ENCODE measurements around the gene FNDC10. TPM values are rescaled to one million over a fixed set of nuclear protein-coding genes. Genes with fewer than 3 reads are reported as not detected.

The FNDC10 gene
- total RNA-seq, 1 donor from 2014 or later, result 7.4 TPM

- DNase-seq (no peak), ATAC-seq (no peak)
- H3K9me3 ChIP-seq, result no peaks in the 10 kb centered on the region
- H3K27ac ChIP-seq, result no peak overlapping the region
- no peak overlapping the region for H3K4me3 ChIP-seq
- no peak for TF ChIP-seq CTCF (IDR thresholded peaks at IDR 0.05)
- peaks cover 17% of the 10 kb centered on the region for H3K36me3 ChIP-seq
- H3K4me1 ChIP-seq, result no peaks in the 10 kb centered on the region
- intact Hi-C loops (cut with DNase I), result no loop called here
- no peaks in the 10 kb centered on the region for H3K27me3 ChIP-seq
Measured at GRCh38 chr1:1556505-1556904, 43.4 kb downstream of the FNDC10 start.

GRCh38 chr1:1554926-1555915 is 44.7 kb downstream of the FNDC10 start:
- Histone ChIP-seq H3K27ac (no peak overlapping the region), H3K27me3 (no peaks in the 10 kb centered on the region), H3K9me3 (no peaks in the 10 kb centered on the region), H3K4me3 (no peak overlapping the region), H3K36me3 (peaks cover 4% of the 10 kb centered on the region), H3K4me1 (no peaks in the 10 kb centered on the region)
- no peak for TF ChIP-seq CTCF (IDR thresholded peaks at IDR 0.05)
- DNase-seq (no peak), ATAC-seq (peak; percentile 37)
- intact Hi-C loops (cut with DNase I), result no loop called here

GRCh38 chr1:1554550-1554925 is 45.4 kb downstream of the FNDC10 start:
- Histone ChIP-seq H3K4me3 (no peak overlapping the region), H3K27me3 (no peaks in the 10 kb centered on the region), H3K9me3 (no peaks in the 10 kb centered on the region), H3K27ac (no peak overlapping the region), H3K4me1 (no peaks in the 10 kb centered on the region), H3K36me3 (no peaks in the 10 kb centered on the region)
- no peak for TF ChIP-seq CTCF (IDR thresholded peaks at IDR 0.05)
- ATAC-seq, result no peak
- no peak for DNase-seq
- intact Hi-C loops (cut with DNase I), result no loop called here

- Histone ChIP-seq H3K4me1 (no peaks in the 10 kb centered on the region), H3K27ac (no peak overlapping the region), H3K36me3 (no peaks in the 10 kb centered on the region), H3K9me3 (no peaks in the 10 kb centered on the region), H3K27me3 (no peaks in the 10 kb centered on the region), H3K4me3 (no peak overlapping the region)
- DNase-seq (no peak), ATAC-seq (no peak)
- no peak for TF ChIP-seq CTCF (IDR thresholded peaks at IDR 0.05)
- intact Hi-C loops (cut with DNase I), result no loop called here
Measured at GRCh38 chr1:1553821-1554494, 46.0 kb downstream of the FNDC10 start.

GRCh38 chr1:1552263-1552639 is 47.7 kb downstream of the FNDC10 start:
- no peaks in the 10 kb centered on the region for H3K9me3 ChIP-seq
- H3K27me3 ChIP-seq, result no peaks in the 10 kb centered on the region
- DNase-seq, result no peak
- H3K4me3 ChIP-seq, result no peak overlapping the region
- no peaks in the 10 kb centered on the region for H3K4me1 ChIP-seq
- TF ChIP-seq CTCF (IDR thresholded peaks at IDR 0.05), result no peak
- intact Hi-C loops (cut with DNase I), result no loop called here
- no peaks in the 10 kb centered on the region for H3K36me3 ChIP-seq
- ATAC-seq, result no peak
- H3K27ac ChIP-seq, result no peak overlapping the region
